ENCODE results near the gene RPL35.

DNA sequence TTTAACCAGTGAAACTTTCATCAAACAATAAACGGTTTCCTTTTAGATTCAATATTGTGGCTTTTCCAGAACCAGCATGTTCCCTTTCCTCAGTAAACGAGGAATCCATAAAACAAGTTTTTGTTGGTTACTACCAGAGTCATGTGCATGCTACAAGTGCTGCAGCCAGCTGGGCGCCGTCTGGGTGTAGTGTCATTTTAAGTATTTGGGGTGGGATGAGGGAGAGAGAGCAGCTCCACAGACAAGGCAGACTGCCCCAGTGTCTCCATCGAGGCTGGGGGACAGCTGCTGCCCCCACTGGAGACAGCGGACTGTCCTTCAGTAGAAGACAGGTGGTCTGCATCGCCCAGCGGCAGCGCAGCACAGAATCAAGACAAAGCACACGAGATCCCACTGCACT, 17.5 kb upstream of the RPL35 start:
- TF ChIP-seq CTCF (IDR thresholded peaks at IDR 0.05) = no peak
- TF ChIP-seq USF2 (IDR thresholded peaks at IDR 0.05; ENCODE audit: borderline replicate concordance, low read depth, low read length) = no peak
- TF ChIP-seq EP300 (IDR thresholded peaks at IDR 0.05; ENCODE audit: borderline replicate concordance in 1 of 2, low read depth in 1 of 2, low read length in 1 of 2) = no peak

Measured in SK-N-SH (cell line).